NCI-H446 (cell line): Measurements from ENCODE around the gene ZRANB2.

Source experiments
- DNase-seq, 2 experiments: peaks; one replicate each; lab custom pipeline; 2025; lab: John Stamatoyannopoulos, UW

ZRANB2 gene

GRCh38 chr1:71028981-71029380, 51.9 kb downstream of the ZRANB2 start:
- DNase-seq = no peak

GRCh38 chr1:71027991-71028390, 52.8 kb downstream of the ZRANB2 start:
- DNase-seq = no peak

GRCh38 chr1:71026093-71026492, 54.7 kb downstream of the ZRANB2 start:
- no peak for DNase-seq

- DNase-seq = no peak
Observed at GRCh38 chr1:71023515-71023914, 57.3 kb downstream of the ZRANB2 start.

- no peak for DNase-seq
Observed at GRCh38 chr1:71019233-71019969, 61.4 kb downstream of the ZRANB2 start.

GRCh38 chr1:71018791-71019190, 62.0 kb downstream of the ZRANB2 start:
- no peak for DNase-seq

GRCh38 chr1:71015745-71016144, 65.1 kb downstream of the ZRANB2 start:
- DNase-seq = no peak

- no peak for DNase-seq
Observed at GRCh38 chr1:71014178-71014579, 66.7 kb downstream of the ZRANB2 start.
